Smooth muscle cell of the brain vasculature (primary cell): ENCODE measurements around the gene PRRC2C.
"Not testable (repeated sequence)": the region's sequence is repeated elsewhere in the genome, so short reads cannot be mapped to it uniquely, and the experiment has no call there.

ENCODE experiments used
- DNase-seq: peaks from one replicate; pipeline ENCODE4 v3.0.0-alpha.2; 2012; ENCODE audit warnings: low read depth, low spot score

PRRC2C gene

DNA sequence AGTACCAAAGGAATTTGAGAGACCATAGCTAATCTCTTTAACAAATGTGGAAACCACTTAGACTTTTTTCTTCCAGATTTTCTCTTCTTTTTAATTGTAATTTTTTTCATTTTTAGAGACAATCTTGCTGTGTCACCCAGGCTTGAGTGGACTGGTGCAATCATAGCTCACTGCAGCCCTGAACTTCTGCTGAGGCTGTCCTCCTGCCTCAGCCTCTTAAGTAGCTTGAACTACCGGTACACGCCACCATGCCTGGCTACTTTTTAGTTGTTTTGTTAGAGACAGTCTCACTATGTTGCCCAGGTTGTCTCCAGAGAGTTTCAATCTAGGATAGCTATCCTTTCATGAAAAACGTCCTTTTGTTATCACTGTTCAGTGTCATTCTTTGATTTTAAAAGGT, 15.0 kb downstream of the PRRC2C start:
- no peak for DNase-seq

DNA sequence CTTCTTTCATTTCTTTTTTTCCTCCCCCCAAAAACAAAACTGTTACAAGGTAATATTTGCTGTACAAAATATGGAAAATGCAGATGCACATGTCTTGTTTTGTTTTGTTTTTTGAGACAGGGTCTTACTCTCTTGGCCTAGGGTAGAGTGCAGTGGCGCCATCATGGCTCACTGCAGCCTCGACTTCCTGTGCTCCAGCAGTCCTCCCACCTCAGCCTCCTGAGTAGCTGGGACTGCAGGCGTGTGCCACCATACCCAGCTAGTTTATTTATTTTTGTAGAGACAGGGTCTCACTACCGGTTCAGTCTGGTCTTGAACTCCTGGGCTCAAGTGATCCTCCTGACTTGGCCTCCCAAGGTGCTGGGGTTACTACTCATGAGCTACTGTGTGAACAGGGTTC, 15.5 kb downstream of the PRRC2C start:
- no peak for DNase-seq

DNA sequence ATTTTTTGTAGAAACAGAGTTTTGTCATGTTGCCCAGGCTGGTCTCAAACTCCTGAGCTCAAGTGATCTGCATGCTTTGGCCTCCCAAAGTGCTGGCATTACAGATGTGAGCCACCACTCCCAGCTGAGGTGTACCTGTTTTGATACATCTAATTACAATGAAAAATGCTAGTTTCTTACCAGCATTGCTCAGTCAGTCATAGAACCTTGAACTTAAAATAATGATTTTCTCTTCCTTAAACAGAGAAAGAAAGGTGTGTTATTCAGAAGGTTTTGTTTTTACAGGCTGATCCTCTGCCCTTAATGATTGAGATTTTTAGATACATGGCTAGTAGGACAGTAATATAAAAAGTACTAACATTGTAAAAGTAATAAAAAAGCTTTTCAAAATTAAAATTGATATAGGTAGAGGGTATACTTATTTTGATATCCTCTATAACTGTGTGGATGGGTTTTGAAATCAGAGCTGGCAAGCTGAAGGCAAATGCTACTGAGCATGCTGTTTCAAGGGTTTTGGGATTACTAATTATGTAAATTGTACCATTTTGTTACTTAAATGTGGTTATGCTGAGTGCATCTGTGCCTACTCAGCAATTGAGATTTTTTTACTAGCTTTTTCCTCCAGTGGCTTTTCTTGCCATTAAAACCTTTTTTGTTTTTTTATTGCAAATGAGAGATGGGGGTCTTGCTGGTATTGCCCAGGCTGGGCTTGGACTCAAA, 16.1 kb downstream of the PRRC2C start:
- no peak for DNase-seq

GRCh38 chr1:171506525-171507304, 21.4 kb downstream of the PRRC2C start:
- DNase-seq = peak; percentile 33

- no peak for DNase-seq
Measured at GRCh38 chr1:171507435-171507834, 22.1 kb downstream of the PRRC2C start.

DNA sequence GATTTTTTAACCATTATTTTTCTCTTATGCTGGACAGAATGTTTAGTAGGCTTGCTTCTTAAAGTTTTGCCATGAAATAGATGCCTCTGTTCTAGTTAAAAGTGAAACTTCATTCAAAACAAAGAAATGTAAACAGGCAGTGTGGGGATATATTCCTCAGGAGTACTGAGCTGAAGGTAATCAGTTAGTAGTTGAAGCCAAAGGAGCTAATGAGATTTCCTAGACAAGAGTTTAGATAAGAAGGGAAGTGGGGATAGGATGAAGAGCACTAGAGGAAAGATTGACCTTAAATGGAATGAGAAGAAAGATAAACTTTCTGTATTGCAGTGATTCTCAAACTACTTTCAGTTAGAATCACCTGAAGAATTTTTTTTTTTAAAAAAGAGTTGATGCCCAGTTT, 23.9 kb downstream of the PRRC2C start:
- no peak for DNase-seq

GRCh38 chr1:171513743-171514142, 28.4 kb downstream of the PRRC2C start:
- no peak for DNase-seq

DNA sequence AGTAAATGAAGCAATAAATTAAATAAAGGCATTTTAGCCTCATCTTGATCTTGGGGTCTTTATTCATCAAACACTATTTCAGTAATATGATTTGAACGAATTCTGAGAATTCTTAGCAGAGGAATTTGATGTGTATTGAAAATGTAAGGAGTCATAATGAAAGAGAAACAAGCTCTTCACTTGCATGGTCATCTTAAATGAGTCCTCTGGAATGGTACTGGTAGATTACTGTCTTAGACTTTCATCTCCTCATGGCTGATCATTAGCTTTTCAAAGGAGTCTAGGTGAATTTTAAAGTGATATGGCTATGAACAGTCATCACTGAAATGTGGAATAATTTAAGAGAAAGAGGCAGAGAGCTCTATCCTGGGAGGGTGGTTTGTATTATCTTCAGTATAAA, 30.0 kb downstream of the PRRC2C start:
- no peak for DNase-seq

- DNase-seq = no peak
Measured at GRCh38 chr1:171515741-171516140, 30.4 kb downstream of the PRRC2C start.

DNA sequence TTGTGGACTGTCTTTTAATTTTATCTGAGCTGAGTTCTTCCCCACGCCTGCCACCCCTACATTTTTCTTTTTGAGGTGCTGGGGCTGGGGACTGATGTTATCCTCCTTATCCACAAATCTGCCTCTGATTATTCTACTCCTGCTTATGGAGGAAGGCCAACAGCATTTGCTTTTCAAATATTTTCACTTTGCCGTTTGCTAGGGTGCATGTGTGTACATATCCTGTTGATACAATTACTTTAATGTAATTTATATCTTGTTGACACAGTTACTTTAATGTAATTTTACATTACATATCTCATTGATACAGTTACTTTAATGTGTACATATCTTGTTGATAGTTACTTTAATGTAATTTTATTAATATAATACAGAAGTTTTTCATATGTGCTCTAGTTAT, 36.2 kb downstream of the PRRC2C start:
- no peak for DNase-seq

DNA sequence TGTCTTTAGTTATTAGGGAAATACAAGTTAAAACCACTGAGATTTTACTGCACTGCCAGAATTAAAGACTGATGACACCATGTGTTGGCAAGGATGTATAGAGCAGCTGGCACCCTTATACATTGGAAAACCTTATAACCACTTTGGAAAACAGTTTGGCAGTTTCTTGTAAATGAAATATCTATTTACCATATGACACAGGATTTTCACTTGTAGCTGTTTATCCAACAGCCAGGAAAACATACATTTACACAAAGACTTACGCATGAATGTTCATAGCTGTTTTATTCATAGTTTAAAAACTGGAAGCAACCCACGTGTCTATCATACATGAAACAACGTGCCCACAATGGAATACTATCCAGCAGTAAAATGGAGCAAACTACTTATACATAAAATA, 45.3 kb downstream of the PRRC2C start:
- DNase-seq = no peak

- no peak for DNase-seq
Measured at GRCh38 chr1:171532520-171532919, 47.2 kb downstream of the PRRC2C start.

- no peak for DNase-seq
Measured at GRCh38 chr1:171545523-171545922, 60.2 kb downstream of the PRRC2C start.

- no peak for DNase-seq
Measured at GRCh38 chr1:171550050-171550449, 64.7 kb downstream of the PRRC2C start.

DNA sequence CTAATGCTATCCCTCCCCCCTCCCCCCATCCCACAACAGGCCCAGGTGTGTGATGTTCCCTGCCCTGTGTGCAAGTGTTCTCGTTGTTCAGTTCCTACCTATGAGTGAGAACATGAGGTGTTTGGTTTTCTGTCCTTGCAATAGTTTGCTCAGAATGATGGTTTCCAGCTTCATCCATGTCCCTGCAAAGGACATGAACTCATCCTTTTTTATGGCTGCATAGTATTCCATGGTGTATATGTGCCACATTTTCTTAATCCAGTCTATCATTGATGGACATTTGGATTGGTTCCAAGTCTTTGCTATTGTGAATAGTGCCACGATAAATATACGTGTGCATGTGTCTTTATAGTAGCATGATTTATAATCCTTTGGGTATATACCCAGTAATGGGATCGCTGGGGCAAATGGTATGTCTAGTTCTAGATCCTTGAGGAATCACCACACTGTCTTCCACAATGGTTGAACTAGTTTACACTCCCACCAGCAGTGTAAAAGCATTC, 65.3 kb downstream of the PRRC2C start:
- not testable (repeated sequence) for DNase-seq

GRCh38 chr1:171553960-171554359, 68.6 kb downstream of the PRRC2C start:
- DNase-seq = not testable (repeated sequence)

DNA sequence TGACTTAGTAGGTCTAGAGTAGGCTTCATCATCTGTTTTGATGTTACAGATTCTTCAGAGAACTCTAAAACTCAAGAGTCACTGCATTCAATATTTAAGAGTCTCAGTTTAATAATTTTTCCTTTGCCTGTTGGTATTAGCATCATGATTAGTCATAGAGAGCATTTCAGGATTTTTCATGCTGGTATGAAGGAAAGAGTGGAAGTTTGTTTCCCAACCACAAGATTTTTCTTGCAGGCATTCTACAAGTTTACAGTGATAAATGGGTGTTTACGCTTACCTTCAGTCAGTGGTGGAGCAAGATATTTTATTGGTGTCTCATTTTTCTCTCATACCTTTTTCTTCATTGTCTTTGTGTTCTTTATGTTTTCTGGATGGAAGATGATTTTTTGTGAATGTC, 78.3 kb downstream of the PRRC2C start:
- DNase-seq = no peak

GRCh38 chr1:171566467-171566866, 81.1 kb downstream of the PRRC2C start:
- no peak for DNase-seq

DNA sequence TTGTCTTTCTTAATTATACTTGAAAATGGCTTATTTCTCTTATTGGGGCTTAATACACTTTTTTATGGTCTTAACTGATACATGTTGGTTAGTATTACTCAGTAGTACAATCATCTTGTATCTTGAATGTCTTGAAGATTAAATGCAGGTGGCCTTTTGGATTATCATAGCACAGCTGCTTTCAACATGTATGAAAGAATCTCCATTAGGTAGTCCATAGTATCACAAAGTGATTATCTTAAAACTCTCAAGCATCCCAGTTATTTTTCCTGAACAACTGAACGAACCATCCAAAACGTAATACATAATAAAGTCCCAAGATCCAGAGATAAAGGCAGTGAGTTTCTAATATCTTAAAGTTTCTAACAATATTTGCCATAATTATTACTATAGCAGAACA, 85.0 kb downstream of the PRRC2C start:
- no peak for DNase-seq

DNA sequence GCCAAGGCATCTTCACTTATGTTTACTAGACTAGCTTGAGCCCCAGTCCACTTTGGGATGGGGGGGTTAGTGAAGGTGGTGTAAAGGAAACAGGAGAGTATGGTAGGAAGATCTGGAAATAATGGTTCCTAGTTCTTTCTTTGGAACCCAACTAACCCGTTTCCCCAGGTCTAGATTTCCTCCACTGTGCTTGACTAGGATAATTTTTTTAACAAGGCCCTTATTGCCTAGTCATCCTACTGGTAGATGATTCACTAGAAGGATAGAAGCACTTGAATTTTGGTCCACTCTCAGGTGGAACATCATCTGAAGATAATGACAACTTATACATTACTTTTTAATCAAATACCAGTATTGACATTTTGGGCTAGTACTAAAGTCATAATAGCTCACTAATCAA, 90.8 kb downstream of the PRRC2C start:
- no peak for DNase-seq

GRCh38 chr1:171581226-171581625, 95.9 kb downstream of the PRRC2C start:
- no peak for DNase-seq

DNA sequence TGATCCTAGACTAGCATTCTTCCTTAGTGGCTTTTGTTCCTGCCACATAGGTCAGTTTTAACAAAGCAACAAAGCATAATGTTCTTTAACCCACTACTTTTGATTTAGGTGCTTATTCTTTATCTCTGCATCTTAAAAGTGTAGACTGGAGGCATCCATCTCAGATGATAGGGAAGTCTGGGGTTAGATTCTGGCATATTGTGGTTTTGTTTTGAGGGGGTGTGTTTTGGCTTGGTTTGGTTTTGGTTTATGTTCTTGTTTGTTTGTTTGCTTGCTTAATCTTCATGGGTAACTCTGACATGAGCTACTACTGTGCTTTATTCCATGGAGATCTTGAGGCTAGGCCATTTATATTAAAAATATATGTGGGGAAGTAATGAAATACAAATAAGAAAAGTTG, 96.4 kb downstream of the PRRC2C start:
- no peak for DNase-seq

- DNase-seq = no peak
Measured at GRCh38 chr1:171582589-171582988, 97.3 kb downstream of the PRRC2C start.
